T-helper 17 cell (primary cell): ENCODE data around the gene KRTAP3-1. TPM values are rescaled to one million over a fixed set of nuclear protein-coding genes. Genes with fewer than 3 reads are reported as not detected.

Source experiments
- total RNA-seq, 4 donors: library from RNA in 2 of 4; stranded (reverse) in 2 of 4; gene quantifications; one replicate each; pipeline ENCODE4 v1.2.3 and lab custom pipeline; 2022 to 2026

Gene KRTAP3-1
- total RNA-seq, 2 donors from 2014 or later: not detected

Other genes starting within 250 kb of the KRTAP3-1 start
- gene KRT26, start 236.9 kb downstream of the KRTAP3-1 start, total RNA-seq: not detected
- gene KRT27, start 226.6 kb downstream of the KRTAP3-1 start, total RNA-seq: not detected
- gene KRT28, start 209.2 kb downstream of the KRTAP3-1 start, total RNA-seq: not detected
- gene KRT10, start 186.5 kb downstream of the KRTAP3-1 start, total RNA-seq: 10 to 100 TPM; 25.2 to 28.3 TPM
- gene KRT12, start 141.9 kb downstream of the KRTAP3-1 start, total RNA-seq: not detected
- not detected for gene KRT20, start 123.9 kb downstream of the KRTAP3-1 start, total RNA-seq
- gene KRT23, start 71.5 kb downstream of the KRTAP3-1 start, total RNA-seq: not detected
- gene KRT39, start 42.2 kb downstream of the KRTAP3-1 start, total RNA-seq: not detected
- not detected for gene KRT40, start 24.8 kb downstream of the KRTAP3-1 start, total RNA-seq
- not detected for gene KRTAP3-3, start 15.0 kb downstream of the KRTAP3-1 start, total RNA-seq
- not detected for gene KRTAP3-2, start 9.2 kb downstream of the KRTAP3-1 start, total RNA-seq
- not detected for gene KRTAP1-5, start 18.1 kb upstream of the KRTAP3-1 start, total RNA-seq
- gene KRTAP1-4, start 21.1 kb upstream of the KRTAP3-1 start, total RNA-seq: not detected
- not detected for gene KRTAP1-3, start 25.7 kb upstream of the KRTAP3-1 start, total RNA-seq
- not detected for gene KRTAP1-1, start 32.3 kb upstream of the KRTAP3-1 start, total RNA-seq
- not detected for gene KRTAP2-1, start 38.2 kb upstream of the KRTAP3-1 start, total RNA-seq
- gene KRTAP2-2, start 46.1 kb upstream of the KRTAP3-1 start, total RNA-seq: not detected
- not detected for gene KRTAP2-3, start 51.0 kb upstream of the KRTAP3-1 start, total RNA-seq
- gene KRTAP2-4, start 56.8 kb upstream of the KRTAP3-1 start, total RNA-seq: not detected
- not detected for gene KRTAP4-7, start 75.0 kb upstream of the KRTAP3-1 start, total RNA-seq
- gene KRTAP4-8, start 89.0 kb upstream of the KRTAP3-1 start, total RNA-seq: not detected
- gene KRTAP4-16, start 93.1 kb upstream of the KRTAP3-1 start, total RNA-seq: not detected
- gene KRTAP4-9, start 96.3 kb upstream of the KRTAP3-1 start, total RNA-seq: not detected
- not detected for gene KRTAP4-11, start 109.2 kb upstream of the KRTAP3-1 start, total RNA-seq
- gene KRTAP4-12, start 115.1 kb upstream of the KRTAP3-1 start, total RNA-seq: not detected
- not detected for gene KRTAP4-6, start 131.4 kb upstream of the KRTAP3-1 start, total RNA-seq
- gene KRTAP4-5, start 140.7 kb upstream of the KRTAP3-1 start, total RNA-seq: not detected
- gene KRTAP4-4, start 151.6 kb upstream of the KRTAP3-1 start, total RNA-seq: not detected
- not detected for gene KRTAP4-3, start 159.1 kb upstream of the KRTAP3-1 start, total RNA-seq
- not detected for gene KRTAP4-2, start 169.1 kb upstream of the KRTAP3-1 start, total RNA-seq
- gene KRTAP4-1, start 175.8 kb upstream of the KRTAP3-1 start, total RNA-seq: not detected
- not detected for gene KRTAP9-1, start 180.8 kb upstream of the KRTAP3-1 start, total RNA-seq
- gene KRTAP9-2, start 217.5 kb upstream of the KRTAP3-1 start, total RNA-seq: not detected
- gene KRTAP9-3, start 223.3 kb upstream of the KRTAP3-1 start, total RNA-seq: not detected
- not detected for gene KRTAP9-8, start 228.9 kb upstream of the KRTAP3-1 start, total RNA-seq
- gene KRTAP9-4, start 240.6 kb upstream of the KRTAP3-1 start, total RNA-seq: not detected
- gene KRTAP9-9, start 246.3 kb upstream of the KRTAP3-1 start, total RNA-seq: not detected